ENCODE results near the gene RPL36. TPM values are rescaled to one million over a fixed set of nuclear protein-coding genes. Genes with fewer than 3 reads are reported as not detected.
"Not testable (repeated sequence)": the region's sequence is repeated elsewhere in the genome, so short reads cannot be mapped to it uniquely, and the experiment has no call there.

The RPL36 gene
- total RNA-seq, 4 donors from 2014 or later = 663 to 804 (median 703) TPM

- ATAC-seq (ENCODE audit: low FRiP score) (no peak), DNase-seq (ENCODE audit: low spot score) (no peak)
- TF ChIP-seq CTCF (IDR thresholded peaks at IDR 0.05) = no peak
Measured at GRCh38 chr19:5683177-5683886, 6.8 kb upstream of the RPL36 start.

GRCh38 chr19:5684694-5685430, 5.2 kb upstream of the RPL36 start:
- no peak for ATAC-seq (ENCODE audit: low FRiP score)
- no peak for DNase-seq (ENCODE audit: low spot score)
- TF ChIP-seq CTCF (IDR thresholded peaks at IDR 0.05) = no peak

- TF ChIP-seq CTCF (IDR thresholded peaks at IDR 0.05) = no peak
- DNase-seq (ENCODE audit: low spot score) = no peak
- no peak for ATAC-seq (ENCODE audit: low FRiP score)
Measured at GRCh38 chr19:5686326-5686646, 3.8 kb upstream of the RPL36 start.

- DNase-seq (ENCODE audit: low spot score) = peak; percentile 99
- ATAC-seq (ENCODE audit: low FRiP score) = peak; percentile 90
Measured at GRCh38 chr19:5686647-5687359, 3.3 kb upstream of the RPL36 start.

GRCh38 chr19:5687360-5688198, 2.5 kb upstream of the RPL36 start:
- ATAC-seq (ENCODE audit: low FRiP score) (no peak), DNase-seq (ENCODE audit: low spot score) (no peak)
- TF ChIP-seq CTCF (IDR thresholded peaks at IDR 0.05) = no peak

More at GRCh38 chr19:5686647-5687359, 3.3 kb upstream of the RPL36 start:
- peak in 2 of 3 donors; percentile 15 to 28 for TF ChIP-seq CTCF (IDR thresholded peaks at IDR 0.05)

GRCh38 chr19:5688262-5688881, 1.7 kb upstream of the RPL36 start:
- not testable (repeated sequence) for DNase-seq (ENCODE audit: low spot score); ATAC-seq (ENCODE audit: low FRiP score)

Data from omental fat pad (tissue), 4 donors.